Testis (tissue), 2 donors: Measurements from ENCODE around the gene TECR.

Experiments
- CTCF ChIP-seq, 3 experiments: fragments of 450-650 bp in 2 of 3; fragments of 200-600 bp in 1 of 3; sonication (generic) in 1 of 3; IDR thresholded peaks; one replicate each; pipeline ENCODE4 v1.5.1; 2016 to 2019; ENCODE audit warnings: antibody characterized with exemption in 3 of 3, mild to moderate bottlenecking in 2 of 3, moderate library complexity in 1 of 3
- POLR2A ChIP-seq: fragments of 450-650 bp; IDR thresholded peaks from one replicate; pipeline ENCODE4 v1.6.1; 2017; ENCODE audit warnings: antibody characterized with exemption, mild to moderate bottlenecking, moderate library complexity

- no peak for TF ChIP-seq CTCF (IDR thresholded peaks at IDR 0.05)
- no peak for TF ChIP-seq POLR2A
These were observed 758 bp upstream of the TECR start for GRCh38 chr19:14528419-14529253.
